SK-N-SH treated with all-trans-retinoic acid at 6 μM for 48 hours (cell line): ENCODE data around the gene ZNF584.

ENCODE experiments used
- ATAC-seq: fragments of 200-7000 bp; cut with Tn5 transposase; 3 replicates; pipeline ENCODE4 v1.9.1; 2020; ENCODE audit warnings: mild to moderate bottlenecking, moderate library complexity
- ARNTL ChIP-seq: fragments of 450-650 bp; formaldehyde crosslinking; IDR thresholded peaks from 2 replicates; pipeline ENCODE4 v1.5.0; 2020; ENCODE audit warnings: low read depth, mild to moderate bottlenecking, moderate library complexity, borderline replicate concordance
- BACH2 ChIP-seq: fragments of 250-450 bp; sonication (Bioruptor Pico); IDR thresholded peaks from 2 replicates; pipeline ENCODE4 v1.9.0; 2021; ENCODE audit warnings: mild to moderate bottlenecking, borderline replicate concordance
- CREB5 ChIP-seq: fragments of 250-450 bp; sonication (Bioruptor Pico); IDR thresholded peaks from 2 replicates; pipeline ENCODE4 v1.5.1; 2020; ENCODE audit warnings: low read depth, mild to moderate bottlenecking, moderate library complexity
- CSDC2 ChIP-seq: fragments of 250-450 bp; sonication (Bioruptor Pico); IDR thresholded peaks from 2 replicates; pipeline ENCODE4 v1.5.0; 2020; ENCODE audit warnings: mild to moderate bottlenecking, moderate library complexity
- CSRNP3 ChIP-seq: fragments of 250-450 bp; sonication (Bioruptor Pico); IDR thresholded peaks from 2 replicates; pipeline ENCODE4 v1.5.1; 2021; ENCODE audit warnings: mild to moderate bottlenecking, moderate library complexity
- ESRRG ChIP-seq: fragments of 250-450 bp; sonication (Bioruptor Pico); IDR thresholded peaks from 2 replicates; pipeline ENCODE4 v1.6.1; 2021; ENCODE audit warnings: mild to moderate bottlenecking
- GLIS3 ChIP-seq: fragments of 250-450 bp; sonication (Bioruptor Pico); IDR thresholded peaks from 2 replicates; pipeline ENCODE4 v1.5.0; 2020; ENCODE audit warnings: mild to moderate bottlenecking, moderate library complexity
- ISL1 ChIP-seq: fragments of 250-450 bp; sonication (Bioruptor Pico); IDR thresholded peaks from 2 replicates; pipeline ENCODE4 v2.1.2; 2022; ENCODE audit warnings: mild to moderate bottlenecking, moderate library complexity
- OSR1 ChIP-seq: fragments of 250-450 bp; sonication (Bioruptor Pico); IDR thresholded peaks from 2 replicates; pipeline ENCODE4 v1.8.0; 2022; ENCODE audit warnings: moderate library complexity, mild to moderate bottlenecking, inconsistent platforms
- PATZ1 ChIP-seq: fragments of 250-450 bp; sonication (Bioruptor Pico); IDR thresholded peaks from 2 replicates; pipeline ENCODE4 v1.8.0; 2020; ENCODE audit warnings: mild to moderate bottlenecking, moderate library complexity, borderline replicate concordance
- PPARA ChIP-seq: fragments of 250-450 bp; sonication (Bioruptor Pico); IDR thresholded peaks from 2 replicates; pipeline ENCODE4 v1.5.0; 2020; ENCODE audit warnings: mild to moderate bottlenecking, borderline replicate concordance
- RARB ChIP-seq: fragments of 250-450 bp; sonication (Bioruptor Pico); IDR thresholded peaks from 2 replicates; pipeline ENCODE4 v1.8.0; 2021; ENCODE audit warnings: mild to moderate bottlenecking, moderate library complexity
- TCF4 ChIP-seq: fragments of 250-450 bp; sonication (Bioruptor Pico); IDR thresholded peaks from 2 replicates; pipeline ENCODE4 v1.8.0; 2021; ENCODE audit warnings: mild to moderate bottlenecking, moderate library complexity, borderline replicate concordance
- TOX ChIP-seq: fragments of 250-450 bp; sonication (Bioruptor Pico); IDR thresholded peaks from 2 replicates; pipeline ENCODE4 v1.8.0; 2021; ENCODE audit warnings: mild to moderate bottlenecking, moderate library complexity, borderline replicate concordance
- ZC3H10 ChIP-seq: fragments of 250-450 bp; sonication (Bioruptor Pico); IDR thresholded peaks from 2 replicates; pipeline ENCODE4 v1.5.1; 2021; ENCODE audit warnings: mild to moderate bottlenecking, moderate library complexity
- ZFP3 ChIP-seq: fragments of 250-450 bp; sonication (Bioruptor Pico); IDR thresholded peaks from 2 replicates; pipeline ENCODE4 v1.5.0; 2020; ENCODE audit warnings: mild to moderate bottlenecking, moderate library complexity
- ZFP30 ChIP-seq: fragments of 450-650 bp; formaldehyde crosslinking; IDR thresholded peaks from 2 replicates; pipeline ENCODE4 v1.5.0; 2022; ENCODE audit warnings: mild to moderate bottlenecking, moderate library complexity
- ZNF565 ChIP-seq: fragments of 450-650 bp; formaldehyde crosslinking; conservative IDR thresholded peaks from 2 replicates; pipeline ENCODE4 v1.5.0; 2020; ENCODE audit warnings: low read depth, mild to moderate bottlenecking, moderate library complexity
- ZNF70 ChIP-seq: fragments of 450-650 bp; formaldehyde crosslinking; IDR thresholded peaks from 2 replicates; pipeline ENCODE4 v1.5.0; 2020; ENCODE audit warnings: mild to moderate bottlenecking, moderate library complexity
- ZNF8 ChIP-seq: fragments of 450-650 bp; formaldehyde crosslinking; IDR thresholded peaks from 2 replicates; pipeline ENCODE4 v1.5.0; 2020; ENCODE audit warnings: mild to moderate bottlenecking, moderate library complexity
- TF ChIP-seq, protein P1 (sequence below): fragments of 250-450 bp; sonication (Bioruptor Pico); IDR thresholded peaks from 2 replicates; pipeline ENCODE4 v1.5.0; 2020; ENCODE audit warnings: mild to moderate bottlenecking, moderate library complexity

ZNF584 gene

GRCh38 chr19:58387338-58388174 is 20.9 kb upstream of the ZNF584 start:
- TF ChIP-seq CREB5 (CRISPR knock-in tag) (no peak), PPARA (CRISPR knock-in tag) (no peak), ZNF565 (CRISPR knock-in tag) (no peak), BACH2 (no peak), ZC3H10 (CRISPR knock-in tag) (no peak), CSDC2 (CRISPR knock-in tag) (no peak), ZFP30 (CRISPR knock-in tag) (no peak), ZNF70 (no peak), ARNTL (CRISPR knock-in tag) (no peak), OSR1 (CRISPR knock-in tag) (no peak), ZFP3 (no peak), TOX (CRISPR knock-in tag) (no peak), RARB (CRISPR knock-in tag) (no peak), TCF4 (CRISPR knock-in tag) (no peak), PATZ1 (CRISPR knock-in tag) (no peak), GLIS3 (CRISPR knock-in tag) (no peak), ZNF8 (no peak), ESRRG (no peak), ISL1 (CRISPR knock-in tag) (no peak)
- TF ChIP-seq, protein P1, sequence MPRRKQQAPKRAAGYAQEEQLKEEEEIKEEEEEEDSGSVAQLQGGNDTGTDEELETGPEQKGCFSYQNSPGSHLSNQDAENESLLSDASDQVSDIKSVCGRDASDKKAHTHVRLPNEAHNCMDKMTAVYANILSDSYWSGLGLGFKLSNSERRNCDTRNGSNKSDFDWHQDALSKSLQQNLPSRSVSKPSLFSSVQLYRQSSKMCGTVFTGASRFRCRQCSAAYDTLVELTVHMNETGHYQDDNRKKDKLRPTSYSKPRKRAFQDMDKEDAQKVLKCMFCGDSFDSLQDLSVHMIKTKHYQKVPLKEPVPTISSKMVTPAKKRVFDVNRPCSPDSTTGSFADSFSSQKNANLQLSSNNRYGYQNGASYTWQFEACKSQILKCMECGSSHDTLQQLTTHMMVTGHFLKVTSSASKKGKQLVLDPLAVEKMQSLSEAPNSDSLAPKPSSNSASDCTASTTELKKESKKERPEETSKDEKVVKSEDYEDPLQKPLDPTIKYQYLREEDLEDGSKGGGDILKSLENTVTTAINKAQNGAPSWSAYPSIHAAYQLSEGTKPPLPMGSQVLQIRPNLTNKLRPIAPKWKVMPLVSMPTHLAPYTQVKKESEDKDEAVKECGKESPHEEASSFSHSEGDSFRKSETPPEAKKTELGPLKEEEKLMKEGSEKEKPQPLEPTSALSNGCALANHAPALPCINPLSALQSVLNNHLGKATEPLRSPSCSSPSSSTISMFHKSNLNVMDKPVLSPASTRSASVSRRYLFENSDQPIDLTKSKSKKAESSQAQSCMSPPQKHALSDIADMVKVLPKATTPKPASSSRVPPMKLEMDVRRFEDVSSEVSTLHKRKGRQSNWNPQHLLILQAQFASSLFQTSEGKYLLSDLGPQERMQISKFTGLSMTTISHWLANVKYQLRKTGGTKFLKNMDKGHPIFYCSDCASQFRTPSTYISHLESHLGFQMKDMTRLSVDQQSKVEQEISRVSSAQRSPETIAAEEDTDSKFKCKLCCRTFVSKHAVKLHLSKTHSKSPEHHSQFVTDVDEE (CRISPR knock-in tag) = no peak
- peak; percentile 5; the same call in 1 of the 3 replicates for ATAC-seq

GRCh38 chr19:58388175-58388526 is 20.3 kb upstream of the ZNF584 start:
- no peak for ATAC-seq
- TF ChIP-seq PPARA (CRISPR knock-in tag) (no peak), ZNF565 (CRISPR knock-in tag) (no peak), CSRNP3 (no peak), TOX (CRISPR knock-in tag) (no peak), CSDC2 (CRISPR knock-in tag) (no peak), ZC3H10 (CRISPR knock-in tag) (no peak)

DNA sequence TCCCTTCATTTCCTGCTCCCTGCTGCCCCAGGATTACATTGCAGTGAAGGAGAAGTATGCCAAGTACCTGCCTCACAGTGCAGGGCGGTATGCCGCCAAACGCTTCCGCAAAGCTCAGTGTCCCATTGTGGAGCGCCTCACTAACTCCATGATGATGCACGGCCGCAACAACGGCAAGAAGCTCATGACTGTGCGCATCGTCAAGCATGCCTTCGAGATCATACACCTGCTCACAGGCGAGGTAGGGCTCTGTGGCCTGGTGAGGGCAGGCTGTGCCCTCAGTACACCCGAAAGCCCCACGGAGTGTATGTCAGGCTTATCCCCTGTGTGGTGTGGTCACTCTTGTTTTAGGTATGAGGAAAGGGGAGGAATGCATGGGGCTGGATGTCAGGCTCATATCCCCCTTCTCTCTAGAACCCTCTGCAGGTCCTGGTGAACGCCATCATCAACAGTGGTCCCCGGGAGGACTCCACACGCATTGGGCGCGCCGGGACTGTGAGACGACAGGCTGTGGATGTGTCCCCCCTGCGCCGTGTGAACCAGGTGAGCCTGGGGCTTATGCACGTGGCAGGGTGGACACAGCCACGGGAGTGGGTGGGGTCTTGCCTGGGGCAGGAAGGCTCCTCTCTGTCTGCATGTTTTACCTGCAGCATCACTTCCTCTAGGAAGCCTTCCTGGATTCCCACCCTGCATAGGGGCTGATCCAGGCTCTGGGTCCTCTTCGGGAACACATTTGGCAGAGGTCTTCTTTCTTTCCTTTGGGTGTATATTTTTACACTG is 15.3 kb upstream of the ZNF584 start:
- ATAC-seq = no peak
- TF ChIP-seq ZFP3 (peak; percentile 77), ESRRG (no peak), ZNF8 (no peak)

DNA sequence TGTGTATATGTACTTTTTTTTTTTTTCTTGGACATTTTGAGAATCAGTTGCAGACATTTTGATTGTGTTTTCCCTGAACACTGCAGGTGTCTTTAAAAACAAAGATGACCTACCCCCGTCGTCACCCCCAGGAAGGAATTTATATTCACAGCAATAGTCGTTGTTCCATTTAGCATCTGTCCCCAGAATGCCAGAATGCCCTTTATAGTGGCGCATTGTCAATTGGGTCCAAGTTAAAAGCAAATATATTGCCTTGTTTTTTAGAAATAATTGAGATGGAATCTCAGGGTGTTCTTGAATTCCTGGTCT is 14.8 kb upstream of the ZNF584 start:
- no peak for TF ChIP-seq ISL1 (CRISPR knock-in tag)
- no peak for TF ChIP-seq ZNF70
- TF ChIP-seq, all 23 proteins: peak for 0
- no peak for ATAC-seq
